Mesenchymal stem cell (in vitro differentiated cells and primary cell): ENCODE results near the gene CCND3. TPM values are rescaled to one million over a fixed set of nuclear protein-coding genes. Genes with fewer than 3 reads are reported as not detected.
A peak's percentile ranks its signal among the peaks of the same experiment; 100 is the strongest.

ENCODE experiments used
- DNase-seq: peaks from one replicate; pipeline ENCODE4 v3.0.0-alpha.2; 2013
- H2AFZ ChIP-seq: one replicate; pipeline ENCODE4 v1.6.1; 2013; ENCODE audit warnings: low read depth, mild to moderate bottlenecking, control low read depth, inconsistent platforms, low read length, moderate library complexity
- H2AK5ac ChIP-seq: 2 replicates; pipeline ENCODE4 v1.6.1; 2013; ENCODE audit warnings: low read length, moderate library complexity, mild to moderate bottlenecking, inconsistent platforms; ENCODE audit not compliant: severe bottlenecking
- H2BK120ac ChIP-seq: one replicate; pipeline ENCODE4 v1.6.1; 2013; ENCODE audit warnings: low read depth, mild to moderate bottlenecking, inconsistent platforms, low read length, moderate library complexity
- H2BK12ac ChIP-seq, 2 experiments: one replicate each; pipeline ENCODE4 v1.6.1; 2013; ENCODE audit warnings: inconsistent platforms in 2 of 2, low read length in 2 of 2, mild to moderate bottlenecking in 2 of 2, moderate library complexity in 2 of 2, control low read depth in 1 of 2
- H2BK15ac ChIP-seq: one replicate; pipeline ENCODE4 v1.6.1; 2013; ENCODE audit warnings: mild to moderate bottlenecking, low read depth, inconsistent platforms; ENCODE audit not compliant: poor library complexity, severe bottlenecking
- H2BK5ac ChIP-seq: 2 replicates; pipeline ENCODE4 v1.6.1; 2013; ENCODE audit warnings: low read depth, mild to moderate bottlenecking, low read length, control low read depth, inconsistent platforms; ENCODE audit not compliant: poor library complexity, severe bottlenecking
- H3K14ac ChIP-seq, 2 experiments: one replicate each; pipeline ENCODE4 v1.6.1; 2013; ENCODE audit warnings: inconsistent platforms in 2 of 2, low read length in 2 of 2, control low read depth in 1 of 2, mild to moderate bottlenecking in 1 of 2, moderate library complexity in 1 of 2
- H3K18ac ChIP-seq, 2 experiments: one replicate each; pipeline ENCODE4 v1.6.1; 2013; ENCODE audit warnings: inconsistent platforms in 2 of 2, low read length in 2 of 2, control low read depth in 1 of 2, low read depth in 1 of 2, mild to moderate bottlenecking in 1 of 2
- H3K23ac ChIP-seq, 2 experiments: one replicate each; pipeline ENCODE4 v1.6.1; 2013; ENCODE audit warnings: inconsistent platforms in 2 of 2, low read length in 2 of 2, mild to moderate bottlenecking in 2 of 2, moderate library complexity in 2 of 2, control low read depth in 1 of 2
- H3K27ac ChIP-seq: 2 replicates; pipeline ENCODE4 v1.5.1; 2013; ENCODE audit warnings: mild to moderate bottlenecking, moderate library complexity, low read length, control low read depth, inconsistent platforms; ENCODE audit not compliant: poor library complexity, severe bottlenecking
- H3K27me3 ChIP-seq, 2 experiments: 2 replicates each; pipeline versions ENCODE4 v1.6.1 to v1.7.0; 2013; ENCODE audit warnings: low read length in 2 of 2, mild to moderate bottlenecking in 2 of 2, moderate library complexity in 2 of 2, control low read depth in 1 of 2, inconsistent platforms in 1 of 2; ENCODE audit not compliant: control insufficient read depth in 1 of 2, insufficient read depth in 1 of 2
- H3K36me3 ChIP-seq, 2 experiments: 2 replicates each; pipeline versions ENCODE4 v1.6.1 to v1.7.0; 2013; ENCODE audit warnings: low read length in 2 of 2, control low read depth in 1 of 2, inconsistent platforms in 1 of 2, low read depth in 1 of 2, mild to moderate bottlenecking in 1 of 2; ENCODE audit not compliant: insufficient read depth in 2 of 2, control insufficient read depth in 1 of 2
- H3K4ac ChIP-seq, 2 experiments: one replicate each; pipeline ENCODE4 v1.6.1; 2013; ENCODE audit warnings: inconsistent platforms in 2 of 2, low read length in 2 of 2, mild to moderate bottlenecking in 2 of 2, moderate library complexity in 2 of 2, control low read depth in 1 of 2, low read depth in 1 of 2
- H3K4me1 ChIP-seq: 2 replicates; pipeline ENCODE4 v1.6.1; 2013; ENCODE audit warnings: low read depth, low read length, control low read depth; ENCODE audit not compliant: control insufficient read depth, insufficient read depth
- H3K4me2 ChIP-seq: 2 replicates; pipeline ENCODE4 v1.6.1; 2013; ENCODE audit warnings: low read length, mild to moderate bottlenecking, inconsistent platforms; ENCODE audit not compliant: poor library complexity, severe bottlenecking
- H3K4me3 ChIP-seq, 2 experiments: 2 replicates each; pipeline versions ENCODE4 v1.5.1 to v1.7.0; 2013; ENCODE audit warnings: low read length in 2 of 2, mild to moderate bottlenecking in 2 of 2, control low read depth in 1 of 2, low read depth in 1 of 2; ENCODE audit not compliant: insufficient read depth in 1 of 2
- H3K79me1 ChIP-seq: replicated peaks from 2 replicates; pipeline ENCODE4 v1.6.1; 2013; ENCODE audit warnings: mild to moderate bottlenecking, control low read depth, low read length, inconsistent platforms; ENCODE audit not compliant: poor library complexity, severe bottlenecking
- H3K9ac ChIP-seq: 2 replicates; pipeline ENCODE4 v1.7.0; 2013; ENCODE audit warnings: mild to moderate bottlenecking, low read length, moderate library complexity
- H3K9me3 ChIP-seq: 2 replicates; pipeline ENCODE4 v1.7.0; 2013; ENCODE audit warnings: mild to moderate bottlenecking, low read length; ENCODE audit not compliant: control insufficient read depth
- H4K8ac ChIP-seq: one replicate; pipeline ENCODE4 v1.6.1; 2013; ENCODE audit warnings: inconsistent platforms, mild to moderate bottlenecking, low read length, moderate library complexity
- H4K91ac ChIP-seq: one replicate; pipeline ENCODE4 v1.6.1; 2013; ENCODE audit warnings: mild to moderate bottlenecking, low read length, inconsistent platforms
- WGBS: methylation state at CpG from one replicate; pipeline ENCODE4 v1.1.7; 2013; ENCODE audit warnings: mixed read lengths; 5-methylcytosine and 5-hydroxymethylcytosine counted together
- polyA plus RNA-seq, 2 experiments: library from polyadenylated mRNA; stranded (reverse); fragments of 200-250 nt; gene quantifications; one replicate each; pipeline ENCODE4 v1.2.3, GENCODE V29; 2013

CCND3 gene
- 84.5 TPM for polyA plus RNA-seq (2013, experiment 1 of 2)
- 80.3 TPM for polyA plus RNA-seq (2013, experiment 2 of 2)

- peaks cover 8% of the 10 kb centered on the region for H3K79me1 ChIP-seq
- peak within 1 kb of the TSS; percentile 71 for H2BK15ac ChIP-seq
- under 1% methylated on average over 69 of the region's 87 CpGs for WGBS
- H4K8ac ChIP-seq, result peak within 1 kb of the TSS; percentile 79
- peak within 1 kb of the TSS; percentile 69 to 75 for H2BK12ac ChIP-seq
- peak within 1 kb of the TSS in 1 of 2 experiments; percentile 91 for H3K14ac ChIP-seq
- peak within 1 kb of the TSS; percentile 25 for H2BK5ac ChIP-seq
- peak; percentile 96 for DNase-seq
- peak within 1 kb of the TSS; percentile 60 for H3K4me2 ChIP-seq
- H4K91ac ChIP-seq, result peak within 1 kb of the TSS; percentile 83
- peak within 1 kb of the TSS; percentile 55 for H2BK120ac ChIP-seq
- H2AFZ ChIP-seq, result peak within 1 kb of the TSS; percentile 74
- peak within 1 kb of the TSS; percentile 86 to 94 for H3K4ac ChIP-seq
- H3K27me3 ChIP-seq, result no peaks in the 10 kb centered on the region
- H3K27ac ChIP-seq, result peak within 1 kb of the TSS; percentile 81
- peaks cover 13 to 15% of the 10 kb centered on the region in 2 experiments for H3K36me3 ChIP-seq
- H3K23ac ChIP-seq, result peak within 1 kb of the TSS; percentile 65 to 75
- peak within 1 kb of the TSS; percentile 71 for H2AK5ac ChIP-seq
- peak within 1 kb of the TSS; percentile 94 to 98 for H3K4me3 ChIP-seq
- peak within 1 kb of the TSS; percentile 92 for H3K9ac ChIP-seq
- H3K9me3 ChIP-seq, result no peaks in the 10 kb centered on the region
- H3K4me1 ChIP-seq, result peaks cover 33% of the 10 kb centered on the region
- peak within 1 kb of the TSS; percentile 92 to 96 for H3K18ac ChIP-seq
Measured at GRCh38 chr6:41941280-41942066, at the start of gene CCND3. Gene CCND3 (minus strand): TSS chr6:41941808. CDS start chr6:41941649, 159 bp downstream.

- H2AK5ac ChIP-seq, result no peak overlapping the region
- H3K79me1 ChIP-seq, result no peaks in the 10 kb centered on the region
- no peak overlapping the region for H4K91ac ChIP-seq
- no peak overlapping the region for H2BK15ac ChIP-seq
- no peak overlapping the region for H3K14ac ChIP-seq
- WGBS, result no CpG with 5 or more reads among the region's 2 CpGs
- no peaks in the 10 kb centered on the region for H3K4me1 ChIP-seq
- H2BK5ac ChIP-seq, result no peak overlapping the region
- H3K9me3 ChIP-seq, result no peaks in the 10 kb centered on the region
- H2BK12ac ChIP-seq, result no peak overlapping the region
- no peak for DNase-seq
- no peak overlapping the region for H3K4me2 ChIP-seq
- H3K4me3 ChIP-seq, result no peak overlapping the region
- H4K8ac ChIP-seq, result no peak overlapping the region
- H3K4ac ChIP-seq, result no peak overlapping the region
- no peak overlapping the region for H3K23ac ChIP-seq
- H2AFZ ChIP-seq, result no peak overlapping the region
- no peak overlapping the region for H3K18ac ChIP-seq
- H3K27me3 ChIP-seq, result no peaks in the 10 kb centered on the region
- no peak overlapping the region for H3K27ac ChIP-seq
- H3K36me3 ChIP-seq, result no peaks in the 10 kb centered on the region
- H2BK120ac ChIP-seq, result no peak overlapping the region
- no peak overlapping the region for H3K9ac ChIP-seq
Measured at GRCh38 chr6:41986339-41986738, 44.7 kb upstream of the CCND3 start.

GRCh38 chr6:41984623-41985022 lies 43.0 kb upstream of the CCND3 start:
- no peak overlapping the region for H3K14ac ChIP-seq
- no peak overlapping the region for H2BK12ac ChIP-seq
- H3K27ac ChIP-seq, result no peak overlapping the region
- H3K4me2 ChIP-seq, result no peak overlapping the region
- H2BK15ac ChIP-seq, result no peak overlapping the region
- no peak overlapping the region for H2BK120ac ChIP-seq
- no peaks in the 10 kb centered on the region for H3K9me3 ChIP-seq
- H4K8ac ChIP-seq, result no peak overlapping the region
- H2AK5ac ChIP-seq, result no peak overlapping the region
- H4K91ac ChIP-seq, result no peak overlapping the region
- H3K27me3 ChIP-seq, result no peaks in the 10 kb centered on the region
- H3K23ac ChIP-seq, result no peak overlapping the region
- H2AFZ ChIP-seq, result no peak overlapping the region
- H3K79me1 ChIP-seq, result no peaks in the 10 kb centered on the region
- DNase-seq, result no peak
- no peak overlapping the region for H3K4ac ChIP-seq
- H2BK5ac ChIP-seq, result no peak overlapping the region
- no peaks in the 10 kb centered on the region for H3K36me3 ChIP-seq
- no peak overlapping the region for H3K9ac ChIP-seq
- peaks cover 1% of the 10 kb centered on the region for H3K4me1 ChIP-seq
- H3K18ac ChIP-seq, result no peak overlapping the region
- no peak overlapping the region for H3K4me3 ChIP-seq
- 45% methylated on average over 3 of the region's 4 CpGs for WGBS

GRCh38 chr6:41976794-41977484 lies 35.3 kb upstream of the CCND3 start:
- no peak overlapping the region for H3K9ac ChIP-seq
- H2BK120ac ChIP-seq, result no peak overlapping the region
- no peak overlapping the region for H2BK5ac ChIP-seq
- no peak overlapping the region for H4K91ac ChIP-seq
- H3K27ac ChIP-seq, result no peak overlapping the region
- no peaks in the 10 kb centered on the region for H3K27me3 ChIP-seq
- no peaks in the 10 kb centered on the region for H3K9me3 ChIP-seq
- H3K23ac ChIP-seq, result no peak overlapping the region
- H2AFZ ChIP-seq, result no peak overlapping the region
- 45% methylated on average over 9 of the region's 9 CpGs for WGBS
- H3K4me2 ChIP-seq, result peak overlapping the region; percentile 18
- H3K79me1 ChIP-seq, result peaks cover 4% of the 10 kb centered on the region
- peak overlapping the region in 1 of 2 experiments; percentile 72 for H3K14ac ChIP-seq
- peak; percentile 75 for DNase-seq
- H2AK5ac ChIP-seq, result no peak overlapping the region
- no peaks in the 10 kb centered on the region for H3K36me3 ChIP-seq
- H3K18ac ChIP-seq, result no peak overlapping the region
- no peak overlapping the region for H2BK12ac ChIP-seq
- no peak overlapping the region for H2BK15ac ChIP-seq
- H3K4me3 ChIP-seq, result no peak overlapping the region
- H3K4ac ChIP-seq, result no peak overlapping the region
- H3K4me1 ChIP-seq, result peaks cover 7% of the 10 kb centered on the region
- H4K8ac ChIP-seq, result no peak overlapping the region
